ENCODE measurements around the gene AFF3. TPM values are rescaled to one million over a fixed set of nuclear protein-coding genes. Genes with fewer than 3 reads are reported as not detected.
"Not testable (repeated sequence)": the region's sequence is repeated elsewhere in the genome, so short reads cannot be mapped to it uniquely, and the experiment has no call there.

AFF3 gene
- total RNA-seq, 2 experiments from 2014 or later = 0.03 TPM

GRCh38 chr2:99776206-99776905, 366.0 kb downstream of the AFF3 start:
- no peak overlapping the region for H3K4me3 Mint-ChIP-seq
- CTCF ChIA-PET = no interaction called here
- H3K27ac Mint-ChIP-seq = no peak overlapping the region
- POLR2A ChIA-PET = no interaction called here
- DNase-seq = no peak
- H3K4me1 Mint-ChIP-seq = no peaks in the 10 kb centered on the region
- H3K36me3 Mint-ChIP-seq (ENCODE audit: low read depth) = no peaks in the 10 kb centered on the region
- H3K27me3 Mint-ChIP-seq = no peaks in the 10 kb centered on the region
- no peaks in the 10 kb centered on the region for H3K9me3 Mint-ChIP-seq

DNA sequence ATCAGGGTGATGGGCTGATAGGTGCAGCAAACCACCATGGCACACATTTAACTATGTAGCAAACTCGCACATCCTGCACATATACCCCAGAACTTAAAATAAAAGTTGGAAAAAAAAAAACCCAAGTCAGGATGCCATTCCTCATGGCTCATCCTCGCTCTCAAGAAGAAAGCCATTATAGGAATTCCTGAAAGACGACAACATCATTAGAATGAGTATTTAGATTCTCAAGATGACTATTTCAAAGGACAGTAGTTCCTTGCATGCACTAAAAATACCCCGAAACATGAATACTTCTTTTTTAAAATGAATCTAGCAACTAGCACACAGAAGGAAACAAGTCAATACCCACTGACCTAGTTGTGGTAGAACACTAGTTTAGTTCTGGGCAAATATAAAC, 366.8 kb downstream of the AFF3 start:
- Mint-ChIP-seq H3K27ac (no peak overlapping the region), H3K9me3 (no peaks in the 10 kb centered on the region), H3K36me3 (ENCODE audit: low read depth) (no peaks in the 10 kb centered on the region), H3K4me1 (no peaks in the 10 kb centered on the region), H3K4me3 (no peak overlapping the region), H3K27me3 (no peaks in the 10 kb centered on the region)
- ChIA-PET POLR2A (no interaction called here), CTCF (no interaction called here)
- no peak for DNase-seq

DNA sequence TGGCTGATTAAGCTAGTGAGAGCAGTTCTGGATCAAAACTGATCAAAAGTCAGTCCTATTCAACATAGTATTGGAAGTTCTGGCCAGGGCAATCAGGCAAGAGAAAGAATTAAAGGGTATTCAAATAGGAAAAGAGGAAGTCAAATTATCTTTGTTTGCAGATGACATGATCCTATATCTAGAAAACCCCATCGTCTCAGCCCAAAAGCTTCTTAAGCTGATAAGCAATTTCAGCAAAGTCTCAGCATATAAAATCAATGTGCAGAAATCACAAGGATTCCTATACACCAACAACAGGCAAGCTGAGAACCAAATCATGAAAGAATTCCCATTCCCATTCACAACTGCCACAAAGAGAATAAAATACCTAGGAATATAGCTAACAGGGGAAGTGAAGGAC, 368.7 kb downstream of the AFF3 start:
- H3K27me3 Mint-ChIP-seq; CTCF ChIA-PET; H3K4me3 Mint-ChIP-seq; H3K36me3 Mint-ChIP-seq (ENCODE audit: low read depth); H3K27ac Mint-ChIP-seq; DNase-seq; POLR2A ChIA-PET; H3K4me1 Mint-ChIP-seq; H3K9me3 Mint-ChIP-seq: not testable (repeated sequence)

- Mint-ChIP-seq H3K27ac (no peak overlapping the region), H3K36me3 (ENCODE audit: low read depth) (no peaks in the 10 kb centered on the region), H3K4me1 (no peaks in the 10 kb centered on the region), H3K9me3 (no peaks in the 10 kb centered on the region), H3K4me3 (no peak overlapping the region), H3K27me3 (no peaks in the 10 kb centered on the region)
- ChIA-PET CTCF (no interaction called here), POLR2A (no interaction called here)
- no peak for DNase-seq
These were observed 369.6 kb downstream of the AFF3 start for GRCh38 chr2:99772591-99773331.

GRCh38 chr2:99771681-99772333, 370.6 kb downstream of the AFF3 start:
- no peak overlapping the region for H3K27ac Mint-ChIP-seq
- ChIA-PET CTCF (no interaction called here), POLR2A (no interaction called here)
- no peak overlapping the region for H3K4me3 Mint-ChIP-seq
- no peaks in the 10 kb centered on the region for H3K4me1 Mint-ChIP-seq
- no peaks in the 10 kb centered on the region for H3K27me3 Mint-ChIP-seq
- no peaks in the 10 kb centered on the region for H3K36me3 Mint-ChIP-seq (ENCODE audit: low read depth)
- DNase-seq = no peak
- no peaks in the 10 kb centered on the region for H3K9me3 Mint-ChIP-seq

DNA sequence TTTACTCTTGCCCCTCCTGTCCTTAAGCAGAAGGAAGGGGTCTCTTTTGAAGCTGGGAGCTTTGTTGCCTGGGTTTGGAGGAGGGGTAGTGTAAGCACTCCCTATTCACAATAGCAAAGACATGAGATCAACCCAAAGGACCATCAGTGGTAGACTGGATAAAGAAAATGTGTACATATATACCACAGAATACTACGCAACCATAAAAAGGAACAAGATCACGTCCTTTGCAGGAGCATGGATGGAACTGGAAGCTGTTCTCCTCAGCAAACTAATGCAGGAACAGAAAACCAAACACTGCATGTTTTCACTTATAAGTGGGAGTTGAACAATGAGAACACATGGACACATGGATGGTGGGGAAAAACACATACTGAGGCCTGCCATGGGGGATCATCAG, 371.5 kb downstream of the AFF3 start:
- Mint-ChIP-seq H3K4me1 (no peaks in the 10 kb centered on the region), H3K27me3 (no peaks in the 10 kb centered on the region), H3K4me3 (no peak overlapping the region), H3K36me3 (ENCODE audit: low read depth) (no peaks in the 10 kb centered on the region), H3K27ac (no peak overlapping the region), H3K9me3 (no peaks in the 10 kb centered on the region)
- DNase-seq = no peak
- ChIA-PET POLR2A (no interaction called here), CTCF (no interaction called here)

- peaks cover 4% of the 10 kb centered on the region for H3K4me1 Mint-ChIP-seq
- DNase-seq = no peak
- no peak overlapping the region for H3K27ac Mint-ChIP-seq
- H3K36me3 Mint-ChIP-seq (ENCODE audit: low read depth) = no peaks in the 10 kb centered on the region
- ChIA-PET POLR2A (no interaction called here), CTCF (no interaction called here)
- H3K27me3 Mint-ChIP-seq = peaks cover 2% of the 10 kb centered on the region
- no peaks in the 10 kb centered on the region for H3K9me3 Mint-ChIP-seq
- no peak overlapping the region for H3K4me3 Mint-ChIP-seq
These were observed 376.6 kb downstream of the AFF3 start for GRCh38 chr2:99765731-99766318.

DNA sequence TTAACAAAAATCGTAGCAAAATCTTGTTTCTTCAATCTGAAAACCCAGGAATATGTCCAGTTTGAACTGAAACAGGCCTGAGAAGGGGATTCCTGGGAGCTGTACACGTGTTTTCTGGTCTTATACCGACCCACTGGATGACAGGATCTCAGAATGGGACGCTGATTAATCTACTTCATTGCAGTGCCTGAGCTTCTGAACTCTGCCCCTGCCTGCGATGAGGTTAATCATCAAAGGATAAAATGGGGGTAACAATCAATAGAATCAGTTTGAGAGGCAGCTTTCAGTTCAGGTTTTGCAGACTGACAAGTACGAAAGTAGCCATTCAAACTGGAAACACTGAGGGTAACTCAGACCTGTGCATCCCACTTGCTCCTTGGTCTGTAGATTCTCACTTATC, 378.6 kb downstream of the AFF3 start:
- Mint-ChIP-seq H3K9me3 (no peaks in the 10 kb centered on the region), H3K4me3 (no peak overlapping the region), H3K27ac (no peak overlapping the region), H3K36me3 (ENCODE audit: low read depth) (no peaks in the 10 kb centered on the region), H3K4me1 (peaks cover 4% of the 10 kb centered on the region), H3K27me3 (peaks cover 4% of the 10 kb centered on the region)
- POLR2A ChIA-PET = no interaction called here
- CTCF ChIA-PET = no interaction called here
- no peak for DNase-seq

- Mint-ChIP-seq H3K27ac (no peak overlapping the region), H3K9me3 (no peaks in the 10 kb centered on the region), H3K36me3 (ENCODE audit: low read depth) (no peaks in the 10 kb centered on the region), H3K4me1 (peaks cover 4% of the 10 kb centered on the region), H3K4me3 (no peak overlapping the region), H3K27me3 (peaks cover 4% of the 10 kb centered on the region)
- ChIA-PET POLR2A (no interaction called here), CTCF (no interaction called here)
- DNase-seq = no peak
These were observed 379.7 kb downstream of the AFF3 start for GRCh38 chr2:99762714-99763113.

DNA sequence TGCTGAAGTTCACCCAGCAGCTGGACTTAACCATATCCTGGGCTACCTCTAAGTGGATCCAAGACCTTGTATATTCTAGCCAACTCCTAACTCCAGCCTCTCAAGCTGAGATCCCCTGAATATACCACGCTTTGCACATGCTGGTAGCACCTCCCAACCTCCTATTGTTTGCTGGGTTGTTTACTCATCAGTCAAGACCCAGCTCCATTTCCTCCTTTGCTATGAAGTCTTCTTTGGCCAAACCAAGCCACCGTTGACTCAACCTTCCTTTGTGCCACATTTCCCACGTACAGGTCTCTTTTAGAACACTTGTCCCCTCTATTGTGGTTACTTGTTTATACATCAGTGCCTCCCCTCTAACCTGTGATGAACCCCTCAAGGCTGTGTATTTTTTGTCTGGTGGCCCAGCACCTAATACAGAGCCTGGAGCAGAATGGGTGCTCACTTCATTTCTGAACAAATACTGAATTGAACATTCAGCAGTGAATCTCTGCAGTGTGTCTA, 384.7 kb downstream of the AFF3 start:
- DNase-seq = no peak
- Mint-ChIP-seq H3K4me3 (no peak overlapping the region), H3K4me1 (peaks cover under 1% of the 10 kb centered on the region), H3K27me3 (peaks cover 4% of the 10 kb centered on the region), H3K36me3 (ENCODE audit: low read depth) (no peaks in the 10 kb centered on the region), H3K27ac (no peak overlapping the region), H3K9me3 (no peaks in the 10 kb centered on the region)
- ChIA-PET CTCF (no interaction called here), POLR2A (no interaction called here)

GRCh38 chr2:99756059-99756458, 386.3 kb downstream of the AFF3 start:
- ChIA-PET CTCF (no interaction called here), POLR2A (no interaction called here)
- Mint-ChIP-seq H3K9me3 (no peaks in the 10 kb centered on the region), H3K27ac (no peak overlapping the region), H3K4me3 (no peak overlapping the region), H3K27me3 (peaks cover 2% of the 10 kb centered on the region), H3K4me1 (no peaks in the 10 kb centered on the region), H3K36me3 (ENCODE audit: low read depth) (no peaks in the 10 kb centered on the region)
- no peak for DNase-seq

DNA sequence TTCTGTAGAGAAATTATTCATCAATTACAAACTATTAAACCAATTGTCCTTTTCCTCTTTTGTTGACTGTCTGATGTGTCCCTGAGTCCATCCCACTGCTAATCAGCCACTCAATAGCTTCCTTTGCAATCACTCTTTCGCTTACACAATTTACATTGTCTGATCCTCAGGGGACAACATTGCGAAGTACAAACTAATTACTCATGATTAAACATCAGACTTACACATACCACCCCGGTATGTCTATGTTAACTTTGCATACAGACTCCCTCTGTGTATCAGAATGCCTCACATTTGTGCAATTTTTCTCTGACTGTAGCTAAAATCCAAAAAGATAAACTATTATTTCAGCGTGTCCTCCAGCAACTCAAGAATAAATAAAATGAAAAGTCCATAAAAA, 388.2 kb downstream of the AFF3 start:
- H3K27me3 Mint-ChIP-seq = no peaks in the 10 kb centered on the region
- CTCF ChIA-PET = no interaction called here

GRCh38 chr2:99753505-99753904, 388.9 kb downstream of the AFF3 start:
- H3K27ac Mint-ChIP-seq = no peak overlapping the region
- no peaks in the 10 kb centered on the region for H3K27me3 Mint-ChIP-seq
- no peaks in the 10 kb centered on the region for H3K4me1 Mint-ChIP-seq
- DNase-seq = no peak
- ChIA-PET POLR2A (no interaction called here), CTCF (no interaction called here)
- no peaks in the 10 kb centered on the region for H3K9me3 Mint-ChIP-seq
- H3K4me3 Mint-ChIP-seq = no peak overlapping the region
- H3K36me3 Mint-ChIP-seq (ENCODE audit: low read depth) = no peaks in the 10 kb centered on the region

More for the DNA sequence above, 388.2 kb downstream of the AFF3 start:
- Mint-ChIP-seq H3K4me3 (no peak overlapping the region), H3K9me3 (no peaks in the 10 kb centered on the region), H3K27ac (no peak overlapping the region), H3K4me1 (no peaks in the 10 kb centered on the region), H3K36me3 (ENCODE audit: low read depth) (no peaks in the 10 kb centered on the region)
- POLR2A ChIA-PET = no interaction called here
- no peak for DNase-seq

All from activated CD4-positive, alpha-beta memory T cell treated with anti-CD3 and anti-CD28 coated beads, Interleukin-2, amount 10 ng/mL, durations not matched to agents 7 days and 5 days (primary cell).